ENCODE results near the gene RAB31.

RAB31 gene

DNA sequence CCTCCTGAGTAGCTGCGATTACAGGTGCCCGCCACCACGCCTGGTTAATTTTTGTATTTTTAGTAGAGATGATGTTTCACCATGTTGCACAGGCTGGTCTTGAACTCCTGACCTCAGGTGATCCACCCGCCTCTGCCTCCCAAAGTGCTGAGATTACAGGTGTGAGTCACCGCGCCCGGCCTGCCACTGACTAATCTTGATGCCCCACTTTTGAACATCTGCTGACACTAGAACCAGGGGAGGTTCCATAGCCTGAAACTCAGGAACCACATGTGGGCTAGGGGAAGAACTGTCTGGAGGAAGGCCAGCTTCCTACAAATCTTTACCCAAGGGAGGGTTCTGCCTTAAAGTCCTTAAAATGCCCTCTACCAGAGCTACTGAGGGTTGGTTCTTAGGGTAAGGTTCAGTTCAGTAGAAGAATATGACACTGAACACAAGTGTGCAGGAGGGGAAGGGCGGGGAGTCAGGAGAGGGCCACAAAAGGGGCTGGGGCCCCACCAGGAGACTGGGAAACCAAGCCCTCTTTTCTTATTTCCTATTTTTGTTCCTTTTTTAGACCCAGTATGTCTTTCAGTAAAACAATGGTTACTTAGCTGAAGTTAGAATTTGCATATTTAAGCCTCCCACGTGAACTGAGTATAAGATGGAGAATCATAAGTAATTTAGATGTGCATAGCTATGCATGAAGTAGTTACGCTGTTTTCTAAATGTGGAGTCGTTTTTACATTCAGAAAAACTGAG lies 6.3 kb upstream of the RAB31 start:
- Histone ChIP-seq H3K9me3 (ENCODE audit: control insufficient read depth, insufficient read depth, low read length) (no peaks in the 10 kb centered on the region), H3K4me1 (ENCODE audit: insufficient read depth, low read length) (peaks cover 23% of the 10 kb centered on the region), H3K9ac (ENCODE audit: low read depth, low read length) (no peak overlapping the region), H3K36me3 (ENCODE audit: insufficient read depth, low read length) (no peaks in the 10 kb centered on the region)

DNA sequence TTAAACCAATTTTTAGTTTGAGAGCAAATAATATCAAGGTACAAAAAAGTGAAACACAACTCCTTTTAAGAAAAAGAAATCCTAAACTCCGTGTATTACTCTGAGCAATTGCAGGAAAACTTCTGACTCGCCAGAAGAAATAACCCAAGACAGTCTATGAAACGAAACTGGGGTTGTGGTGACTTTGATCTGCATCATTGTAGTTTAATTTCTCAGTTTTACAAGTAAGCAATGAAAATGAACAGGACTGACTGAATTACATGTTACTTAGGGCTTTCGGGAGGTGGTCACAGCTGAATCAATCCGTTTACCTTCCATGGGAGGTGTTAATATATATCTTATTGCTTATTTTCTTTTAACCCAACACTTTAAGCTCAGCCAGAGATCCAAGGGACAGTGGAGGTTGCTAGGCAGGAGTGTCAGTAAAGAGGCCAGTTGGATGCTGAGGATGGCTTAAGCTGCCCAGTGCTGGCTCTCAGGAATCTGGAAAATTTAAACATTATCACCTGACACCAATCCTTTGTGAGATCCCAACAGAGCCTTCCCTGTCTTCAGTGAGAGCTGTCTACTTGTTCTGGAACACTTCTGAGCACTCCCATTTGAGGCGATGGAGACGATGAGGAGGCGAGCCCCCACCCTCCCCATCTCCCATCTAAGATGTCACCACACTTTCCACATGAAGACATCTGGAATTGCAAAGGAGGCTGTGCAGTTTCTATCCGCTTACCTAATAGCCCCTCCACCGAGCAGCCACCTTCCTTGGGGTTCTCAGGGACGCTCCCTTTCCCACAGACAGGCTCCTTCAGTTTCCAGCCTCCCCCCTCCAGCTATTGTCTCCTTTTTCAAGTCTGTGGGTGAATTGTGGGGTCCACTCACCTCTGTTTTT lies 3.6 kb upstream of the RAB31 start:
- H3K9ac ChIP-seq (ENCODE audit: low read depth, low read length) = no peak overlapping the region
- peaks cover 30% of the 10 kb centered on the region for H3K4me1 ChIP-seq (ENCODE audit: insufficient read depth, low read length)
- H3K9me3 ChIP-seq (ENCODE audit: control insufficient read depth, insufficient read depth, low read length) = no peaks in the 10 kb centered on the region
- H3K36me3 ChIP-seq (ENCODE audit: insufficient read depth, low read length) = no peaks in the 10 kb centered on the region

DNA sequence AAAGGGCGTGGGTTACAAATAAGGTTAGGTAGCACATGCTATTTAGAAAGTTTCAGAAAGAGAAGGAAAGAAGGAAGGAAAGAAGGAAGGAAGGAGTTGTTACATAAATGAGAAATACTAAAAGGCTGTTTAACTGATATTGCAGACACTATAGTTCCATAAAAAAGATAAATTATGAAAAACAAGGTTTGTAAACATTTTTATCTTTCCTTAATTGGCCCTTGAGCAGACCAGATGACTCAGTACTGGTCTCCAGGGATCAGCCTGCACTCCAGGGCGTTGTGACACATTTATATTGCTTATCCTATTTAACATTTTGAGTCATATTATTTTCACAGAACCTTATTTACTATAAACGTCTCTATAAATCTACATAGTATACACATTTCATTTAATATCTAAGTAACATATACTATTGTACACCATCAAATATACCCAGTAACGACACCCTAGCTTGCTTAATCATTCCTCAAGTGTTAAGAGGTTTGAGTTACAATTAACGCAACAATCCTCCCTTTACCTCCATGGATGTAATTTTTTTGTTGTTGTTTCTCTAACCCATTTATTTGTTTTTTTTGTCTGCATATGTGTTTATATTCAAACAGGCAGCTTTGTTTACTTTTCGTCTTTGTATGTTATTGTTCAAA lies 2.8 kb upstream of the RAB31 start:
- Histone ChIP-seq H3K4me1 (ENCODE audit: insufficient read depth, low read length) (peaks cover 34% of the 10 kb centered on the region), H3K36me3 (ENCODE audit: insufficient read depth, low read length) (no peaks in the 10 kb centered on the region), H3K9ac (ENCODE audit: low read depth, low read length) (no peak overlapping the region), H3K9me3 (ENCODE audit: control insufficient read depth, insufficient read depth, low read length) (no peaks in the 10 kb centered on the region)

DNA sequence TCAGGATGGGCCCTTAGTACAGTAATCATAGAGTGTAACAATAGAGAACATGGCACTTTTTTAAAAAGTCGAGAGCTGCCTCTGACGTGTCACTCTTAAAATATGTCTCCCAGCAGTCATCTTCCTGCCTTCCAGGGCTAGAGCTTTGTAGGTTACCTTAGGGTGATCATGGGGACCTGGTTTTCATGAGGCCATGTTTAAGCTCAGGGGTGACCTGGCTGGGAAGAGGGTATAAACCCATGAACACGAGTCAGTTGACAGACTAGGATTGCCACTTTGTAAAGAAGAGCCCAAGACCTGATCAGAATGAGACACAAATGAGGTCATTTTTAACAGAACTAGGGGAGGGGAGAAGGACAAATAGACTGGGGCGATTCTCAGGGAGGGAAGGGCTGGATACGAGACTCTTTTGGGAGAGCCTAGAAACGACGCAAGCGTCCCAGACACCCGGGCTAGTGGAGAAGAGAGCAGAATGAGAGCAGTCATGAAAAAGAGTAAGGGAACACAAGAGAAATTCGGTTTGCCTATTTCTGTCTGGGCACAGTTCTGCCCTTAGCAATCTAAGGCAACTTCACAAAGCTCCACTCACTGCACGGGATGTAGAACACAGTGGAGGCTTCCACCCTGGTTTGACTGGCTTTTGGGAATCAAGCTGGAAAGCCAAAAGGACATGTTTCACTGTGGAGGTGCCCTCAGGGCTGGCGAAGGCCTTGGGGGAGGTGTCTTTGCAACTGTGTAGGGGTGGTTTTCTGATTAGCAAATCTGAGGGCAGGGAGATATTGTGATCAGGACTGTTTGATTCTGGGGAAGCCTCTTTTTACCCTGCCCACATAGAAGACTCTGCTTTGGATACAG lies 1.8 kb upstream of the RAB31 start:
- Histone ChIP-seq H3K9ac (ENCODE audit: low read depth, low read length) (no peak overlapping the region), H3K9me3 (ENCODE audit: control insufficient read depth, insufficient read depth, low read length) (no peaks in the 10 kb centered on the region), H3K36me3 (ENCODE audit: insufficient read depth, low read length) (no peaks in the 10 kb centered on the region), H3K4me1 (ENCODE audit: insufficient read depth, low read length) (peaks cover 34% of the 10 kb centered on the region)

DNA sequence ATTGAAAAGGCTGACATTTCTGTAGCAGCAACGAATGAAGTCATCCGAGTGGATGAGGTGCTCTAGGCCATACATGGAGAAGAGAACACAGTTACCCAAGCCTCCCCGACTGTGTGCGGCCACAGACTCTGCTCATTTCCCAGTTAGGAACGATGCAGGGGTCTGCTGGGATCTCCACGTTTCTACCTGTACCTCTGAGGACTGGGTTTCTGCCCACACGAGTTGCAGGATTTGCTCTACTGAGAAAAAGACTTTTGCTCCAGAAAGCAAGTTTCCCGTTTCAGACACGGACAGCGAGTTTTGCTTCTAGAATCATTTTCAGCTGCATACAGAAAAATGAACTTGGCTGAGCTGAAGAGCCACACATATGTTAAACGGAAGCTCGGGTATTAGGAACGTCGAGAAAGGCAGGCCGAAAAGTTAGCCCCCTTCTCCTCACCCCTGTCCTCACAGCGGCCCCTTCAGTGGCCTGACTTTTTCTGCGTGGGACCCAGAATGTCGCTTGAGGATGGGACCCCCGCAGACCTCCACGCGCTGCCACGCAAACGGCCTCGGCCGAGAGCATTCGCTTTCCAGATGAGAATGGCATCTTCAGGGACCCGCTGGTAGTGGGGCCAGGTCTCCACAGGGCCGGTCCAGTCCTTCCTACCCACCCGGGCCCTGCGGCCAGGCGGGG lies 582 bp upstream of the RAB31 start:
- Histone ChIP-seq H3K9me3 (ENCODE audit: control insufficient read depth, insufficient read depth, low read length) (no peaks in the 10 kb centered on the region), H3K9ac (ENCODE audit: low read depth, low read length) (peak overlapping the region; percentile 73), H3K4me1 (ENCODE audit: insufficient read depth, low read length) (peaks cover 34% of the 10 kb centered on the region), H3K36me3 (ENCODE audit: insufficient read depth, low read length) (no peaks in the 10 kb centered on the region)

DNA sequence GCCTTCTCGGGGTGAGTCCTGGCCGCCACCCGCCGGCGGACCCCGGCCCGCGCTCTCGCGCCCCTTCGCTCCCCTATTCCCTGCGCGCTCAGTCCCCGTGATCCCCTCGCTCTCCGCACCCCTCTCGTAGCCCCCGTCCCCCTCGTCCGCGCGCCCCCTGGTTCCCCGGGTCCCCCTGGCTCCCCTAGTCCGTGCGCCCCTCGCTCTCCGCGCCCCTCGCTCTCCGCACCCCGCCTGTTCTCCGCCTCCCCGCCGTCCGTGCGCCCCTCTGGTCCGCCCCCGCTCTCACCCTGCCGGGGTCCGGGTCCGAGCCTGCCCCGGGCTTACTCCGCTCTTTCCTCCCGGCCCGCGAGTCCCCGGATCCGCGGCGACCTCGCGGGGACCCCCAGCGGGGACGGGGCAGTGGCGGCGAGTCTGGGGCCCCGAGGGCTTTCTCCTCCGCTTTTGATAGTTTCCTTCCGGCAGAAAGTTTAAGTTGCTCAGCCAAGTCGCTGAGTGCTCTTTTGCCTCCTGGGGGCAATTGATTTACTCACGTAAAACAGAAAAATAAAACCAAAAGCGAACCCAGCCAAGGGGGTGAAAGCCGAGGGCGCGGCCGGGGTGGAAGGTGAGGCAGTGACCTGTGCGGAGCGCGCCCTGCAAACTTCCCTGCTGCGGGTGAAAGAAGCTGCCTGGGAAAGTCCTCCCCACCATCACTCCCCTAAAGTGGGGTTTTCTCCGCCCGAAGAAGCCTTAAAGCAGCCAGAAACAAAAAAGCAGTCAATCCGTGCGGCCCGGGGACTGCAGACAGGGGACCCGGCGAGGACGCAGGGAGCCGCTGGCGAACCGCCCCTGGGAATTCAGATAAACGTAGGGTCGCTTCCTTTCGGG lies 568 bp downstream of the RAB31 start:
- Histone ChIP-seq H3K9me3 (ENCODE audit: control insufficient read depth, insufficient read depth, low read length) (no peaks in the 10 kb centered on the region), H3K9ac (ENCODE audit: low read depth, low read length) (peak overlapping the region; percentile 73), H3K4me1 (ENCODE audit: insufficient read depth, low read length) (peaks cover 34% of the 10 kb centered on the region)

DNA sequence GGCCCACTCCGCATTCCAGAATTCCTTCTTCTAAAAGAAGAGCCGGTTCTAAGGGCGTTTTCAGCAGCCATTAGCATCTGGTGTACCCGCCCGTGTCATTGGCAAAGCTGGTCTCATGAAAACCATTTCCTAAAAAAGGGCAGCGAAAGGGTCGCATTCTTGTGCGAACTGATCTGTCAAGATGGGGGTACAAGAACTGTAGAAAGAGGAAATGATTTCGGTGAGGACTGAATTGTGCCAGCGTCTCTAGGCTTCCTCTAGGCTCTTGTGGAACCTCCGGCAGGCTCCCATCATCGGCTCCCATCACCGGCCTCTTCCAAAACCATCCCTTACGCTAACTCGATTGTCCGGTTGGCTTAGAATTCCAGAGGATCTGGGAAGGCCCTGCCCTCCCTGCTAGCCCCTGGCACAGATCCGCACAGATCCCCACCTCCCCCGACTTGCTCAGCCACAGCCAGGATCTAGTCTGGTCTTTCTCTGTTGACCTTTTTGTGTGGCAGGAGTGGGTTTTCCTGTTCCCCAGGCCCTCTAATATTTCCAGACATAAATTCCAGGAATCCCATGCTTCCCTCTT lies 1.3 kb downstream of the RAB31 start:
- Histone ChIP-seq H3K4me1 (ENCODE audit: insufficient read depth, low read length) (peaks cover 34% of the 10 kb centered on the region), H3K9ac (ENCODE audit: low read depth, low read length) (peak overlapping the region; percentile 73)

More for the DNA sequence above, 568 bp downstream of the RAB31 start:
- no peaks in the 10 kb centered on the region for H3K36me3 ChIP-seq (ENCODE audit: insufficient read depth, low read length)

DNA sequence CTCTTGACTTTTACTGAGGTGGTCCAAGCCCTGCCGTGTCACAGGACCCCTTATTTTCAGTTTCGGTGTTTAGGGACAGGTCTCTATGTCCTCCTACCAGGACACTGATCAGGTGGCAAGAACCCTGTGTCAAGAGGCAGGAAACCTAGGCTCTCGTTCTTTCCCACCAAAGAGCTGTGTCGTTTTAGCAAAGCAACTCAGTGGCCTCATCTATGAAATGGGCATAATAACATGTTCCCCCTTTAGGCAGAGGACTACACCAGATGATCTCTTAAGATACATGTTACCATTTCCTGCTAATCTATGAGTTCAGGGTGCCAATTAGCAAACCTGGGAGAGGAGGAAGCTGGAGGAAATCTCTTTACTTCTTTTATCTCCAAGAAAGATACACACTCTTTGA lies 1.9 kb downstream of the RAB31 start:
- H3K4me1 ChIP-seq (ENCODE audit: insufficient read depth, low read length) = peaks cover 34% of the 10 kb centered on the region
- no peaks in the 10 kb centered on the region; the same call in 1 of the 2 replicates for H3K36me3 ChIP-seq (ENCODE audit: insufficient read depth, low read length)
- no peaks in the 10 kb centered on the region for H3K9me3 ChIP-seq (ENCODE audit: control insufficient read depth, insufficient read depth, low read length)
- peak overlapping the region; percentile 73; the same call in 1 of the 2 replicates for H3K9ac ChIP-seq (ENCODE audit: low read depth, low read length)

More for the DNA sequence above, 1.3 kb downstream of the RAB31 start:
- no peaks in the 10 kb centered on the region for H3K36me3 ChIP-seq (ENCODE audit: insufficient read depth, low read length)
- no peaks in the 10 kb centered on the region for H3K9me3 ChIP-seq (ENCODE audit: control insufficient read depth, insufficient read depth, low read length)

DNA sequence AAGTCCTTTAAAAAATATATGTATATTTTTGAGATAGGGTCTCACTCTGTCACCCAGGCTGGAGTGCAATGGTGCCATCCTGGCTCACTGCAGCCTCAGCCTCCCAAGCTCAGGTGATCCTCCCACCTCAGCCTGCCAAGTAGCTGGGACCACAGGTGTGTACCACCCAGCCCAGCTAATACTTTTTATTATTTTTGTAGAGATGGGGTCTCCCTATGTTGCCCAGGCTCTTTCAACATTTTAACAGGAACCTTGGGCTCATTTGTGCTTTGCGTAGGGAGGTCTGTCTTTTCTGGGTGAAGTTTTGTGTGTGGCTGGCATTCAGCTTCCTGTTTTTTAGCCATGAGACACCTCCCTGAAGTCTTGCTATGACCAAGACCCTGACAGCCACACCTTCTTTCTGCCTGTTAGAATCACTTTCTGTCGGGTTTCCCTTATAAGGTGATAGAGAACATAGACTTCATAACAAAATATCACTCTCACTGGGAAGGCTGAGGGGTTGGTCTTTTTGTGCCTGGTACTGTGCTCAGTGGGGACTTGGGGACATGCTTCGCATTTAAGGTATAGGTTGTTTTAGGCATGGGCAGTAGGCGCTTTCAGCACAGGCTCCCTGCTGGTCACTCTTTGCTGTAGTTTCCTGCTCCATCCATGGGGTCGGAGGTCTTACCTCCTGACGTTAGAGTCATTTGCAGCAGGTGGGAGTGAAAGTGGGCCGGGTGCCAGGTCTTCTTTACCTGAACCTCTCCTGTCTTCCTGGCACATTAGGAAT lies 3.4 kb downstream of the RAB31 start:
- no peaks in the 10 kb centered on the region for H3K9me3 ChIP-seq (ENCODE audit: control insufficient read depth, insufficient read depth, low read length)
- H3K9ac ChIP-seq (ENCODE audit: low read depth, low read length) = no peak overlapping the region
- no peaks in the 10 kb centered on the region; the same call in 1 of the 2 replicates for H3K36me3 ChIP-seq (ENCODE audit: insufficient read depth, low read length)
- H3K4me1 ChIP-seq (ENCODE audit: insufficient read depth, low read length) = peaks cover 22% of the 10 kb centered on the region

DNA sequence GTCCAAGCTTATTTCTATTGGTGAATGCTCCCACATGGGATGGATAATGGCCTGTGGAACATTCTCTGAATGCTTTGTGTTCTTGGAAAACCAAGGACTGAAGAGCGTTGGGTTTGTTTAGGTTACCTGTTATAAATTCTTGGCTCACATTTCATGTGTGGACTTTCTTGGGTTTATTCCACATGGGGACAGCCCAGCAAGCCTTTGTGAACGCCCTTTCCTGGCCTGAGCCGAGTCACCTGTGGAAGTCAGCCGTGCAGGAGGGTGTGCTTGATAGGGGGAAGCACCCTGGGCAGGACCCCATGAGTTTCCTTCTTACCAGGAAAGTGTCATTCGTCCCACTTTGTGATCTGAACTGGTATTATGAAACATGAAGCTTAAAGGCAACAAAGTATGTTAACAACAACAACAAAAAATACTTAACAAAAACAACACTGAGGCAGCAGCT lies 4.1 kb downstream of the RAB31 start:
- no peak overlapping the region for H3K9ac ChIP-seq (ENCODE audit: low read depth, low read length)
- no peaks in the 10 kb centered on the region for H3K9me3 ChIP-seq (ENCODE audit: control insufficient read depth, insufficient read depth, low read length)
- no peaks in the 10 kb centered on the region; the same call in 1 of the 2 replicates for H3K36me3 ChIP-seq (ENCODE audit: insufficient read depth, low read length)
- H3K4me1 ChIP-seq (ENCODE audit: insufficient read depth, low read length) = peaks cover 16% of the 10 kb centered on the region

DNA sequence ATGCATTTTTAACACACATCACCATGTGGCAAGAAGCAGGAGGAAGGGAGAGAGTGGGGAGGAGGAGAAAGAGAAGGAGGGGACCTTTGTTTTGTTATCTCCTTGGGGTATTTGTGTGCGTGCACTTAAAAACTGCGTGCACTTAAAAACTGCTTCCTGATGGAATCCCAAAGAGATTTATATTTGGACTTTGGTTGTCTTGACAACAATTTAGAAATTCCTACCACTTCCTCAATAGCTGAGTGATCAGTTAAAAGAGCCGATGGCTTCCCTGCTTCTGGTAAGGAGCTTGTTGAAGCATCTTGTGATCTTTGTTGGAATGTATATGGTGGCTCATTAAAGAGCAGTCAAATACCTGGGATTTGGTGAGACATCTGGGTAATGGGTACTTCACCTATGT lies 4.5 kb downstream of the RAB31 start:
- Histone ChIP-seq H3K4me1 (ENCODE audit: insufficient read depth, low read length) (peaks cover 13% of the 10 kb centered on the region), H3K9me3 (ENCODE audit: control insufficient read depth, insufficient read depth, low read length) (no peaks in the 10 kb centered on the region), H3K36me3 (ENCODE audit: insufficient read depth, low read length) (no peaks in the 10 kb centered on the region; the same call in 1 of the 2 replicates), H3K9ac (ENCODE audit: low read depth, low read length) (no peak overlapping the region)

Data from ES-I3 (cell line).